OCI-LY3 (cell line): ENCODE results near the gene CAMK1D.

Experiments
- H2AFZ ChIP-seq: fragments of 200-600, 300-600 bp; shearing (Covaris generic); 2 replicates; pipeline ENCODE4 v1.6.0; 2014; ENCODE audit warnings: antibody characterized with exemption, low read depth, low read length
- H3K27ac ChIP-seq: fragments of 200-600, 300-600 bp; sonication (generic); 2 replicates; pipeline ENCODE4 v1.5.1; 2014; ENCODE audit warnings: mild to moderate bottlenecking, low read length, moderate library complexity, mixed read lengths
- H3K27me3 ChIP-seq: fragments of 200-600, 300-600 bp; sonication (generic); 2 replicates; pipeline ENCODE4 v1.6.1; 2014; ENCODE audit warnings: low read depth, low read length, mixed read lengths
- H3K36me3 ChIP-seq: fragments of 200-600, 300-600 bp; sonication (generic); replicated peaks from 2 replicates; pipeline ENCODE3; 2014; ENCODE audit warnings: low read depth, low read length, mixed read lengths
- H3K4me1 ChIP-seq: fragments of 300-600, 200-600 bp; sonication (generic); 2 replicates; pipeline ENCODE4 v1.6.1; 2014; ENCODE audit warnings: low read length, mixed read lengths
- H3K4me2 ChIP-seq: fragments of 200-600, 300-600 bp; sonication (generic); 2 replicates; pipeline ENCODE4 v1.6.1; 2014; ENCODE audit warnings: low read length, mixed read lengths
- H3K4me3 ChIP-seq: fragments of 300-600, 200-600 bp; sonication (generic); 2 replicates; pipeline ENCODE4 v1.5.1; 2014; ENCODE audit warnings: antibody characterized with exemption, mild to moderate bottlenecking, low read length, moderate library complexity
- H3K79me2 ChIP-seq: fragments of 300-600, 200-600 bp; shearing (Covaris generic); 2 replicates; pipeline ENCODE4 v1.6.1; 2014; ENCODE audit warnings: mild to moderate bottlenecking, low read length, mixed read lengths
- H3K9ac ChIP-seq: fragments of 300-600, 200-600 bp; shearing (Covaris generic); 2 replicates; pipeline ENCODE4 v1.6.0; 2014; ENCODE audit warnings: mild to moderate bottlenecking, low read length, moderate library complexity
- H3K9me3 ChIP-seq: fragments of 200-600, 300-600 bp; shearing (Covaris generic); 2 replicates; pipeline ENCODE4 v1.6.1; 2014; ENCODE audit warnings: low read length, mixed read lengths; ENCODE audit not compliant: insufficient read depth
- H4K20me1 ChIP-seq: fragments of 200-600, 300-600 bp; sonication (generic); 2 replicates; pipeline ENCODE4 v1.6.1; 2016; ENCODE audit warnings: low read length, mixed read lengths; ENCODE audit not compliant: insufficient read depth
- EZH2phosphoT487 ChIP-seq: fragments of 200-600 bp; shearing (Covaris generic); IDR thresholded peaks from 2 replicates; pipeline ENCODE4 v1.6.1; 2018; ENCODE audit warnings: antibody characterized with exemption, mixed run types, low read depth
- TF ChIP-seq, protein P1 (sequence below): fragments of 200-600, 300-600 bp; sonication (generic); IDR thresholded peaks from 2 replicates; pipeline ENCODE4 v1.5.1; 2014; ENCODE audit warnings: antibody characterized with exemption, low read length, low read depth

Gene CAMK1D

DNA sequence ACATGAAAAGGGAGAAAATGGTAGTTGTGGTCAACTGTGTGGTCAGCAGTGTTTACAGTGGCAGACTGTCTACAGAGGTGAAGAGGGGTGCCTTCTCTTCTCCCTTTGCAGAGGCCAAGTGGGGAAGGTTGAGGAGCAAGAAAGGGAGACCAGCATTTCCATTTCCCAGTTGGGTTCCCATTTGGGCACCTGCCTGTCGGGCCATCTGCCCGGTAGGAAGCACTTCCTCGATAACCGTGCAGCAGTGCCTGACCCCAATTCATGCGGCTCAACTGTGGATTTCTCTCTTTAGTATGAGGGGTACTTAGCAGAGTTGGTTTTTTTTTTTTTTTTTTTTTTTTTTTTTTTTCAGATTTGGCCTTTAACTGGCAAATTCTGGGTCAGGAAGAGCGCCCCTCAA is 525.2 kb downstream of the CAMK1D start:
- no peak overlapping the region for H3K4me3 ChIP-seq
- 0 out of 2 replicates have a peak, but pooled peaks cover 3% of the 10 kb centered on the region for H3K27me3 ChIP-seq
- no peak overlapping the region for H2AFZ ChIP-seq
- no peaks in the 10 kb centered on the region for H3K36me3 ChIP-seq
- no peaks in the 10 kb centered on the region for H4K20me1 ChIP-seq
- no peak overlapping the region for H3K9ac ChIP-seq
- TF ChIP-seq, protein P1, sequence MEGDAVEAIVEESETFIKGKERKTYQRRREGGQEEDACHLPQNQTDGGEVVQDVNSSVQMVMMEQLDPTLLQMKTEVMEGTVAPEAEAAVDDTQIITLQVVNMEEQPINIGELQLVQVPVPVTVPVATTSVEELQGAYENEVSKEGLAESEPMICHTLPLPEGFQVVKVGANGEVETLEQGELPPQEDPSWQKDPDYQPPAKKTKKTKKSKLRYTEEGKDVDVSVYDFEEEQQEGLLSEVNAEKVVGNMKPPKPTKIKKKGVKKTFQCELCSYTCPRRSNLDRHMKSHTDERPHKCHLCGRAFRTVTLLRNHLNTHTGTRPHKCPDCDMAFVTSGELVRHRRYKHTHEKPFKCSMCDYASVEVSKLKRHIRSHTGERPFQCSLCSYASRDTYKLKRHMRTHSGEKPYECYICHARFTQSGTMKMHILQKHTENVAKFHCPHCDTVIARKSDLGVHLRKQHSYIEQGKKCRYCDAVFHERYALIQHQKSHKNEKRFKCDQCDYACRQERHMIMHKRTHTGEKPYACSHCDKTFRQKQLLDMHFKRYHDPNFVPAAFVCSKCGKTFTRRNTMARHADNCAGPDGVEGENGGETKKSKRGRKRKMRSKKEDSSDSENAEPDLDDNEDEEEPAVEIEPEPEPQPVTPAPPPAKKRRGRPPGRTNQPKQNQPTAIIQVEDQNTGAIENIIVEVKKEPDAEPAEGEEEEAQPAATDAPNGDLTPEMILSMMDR, result no peak
- TF ChIP-seq EZH2phosphoT487, result no peak
- H3K79me2 ChIP-seq, result no peaks in the 10 kb centered on the region
- H3K4me1 ChIP-seq, result no peaks in the 10 kb centered on the region
- H3K27ac ChIP-seq, result no peak overlapping the region
- no peak overlapping the region for H3K4me2 ChIP-seq
- H3K9me3 ChIP-seq, result no peaks in the 10 kb centered on the region

DNA sequence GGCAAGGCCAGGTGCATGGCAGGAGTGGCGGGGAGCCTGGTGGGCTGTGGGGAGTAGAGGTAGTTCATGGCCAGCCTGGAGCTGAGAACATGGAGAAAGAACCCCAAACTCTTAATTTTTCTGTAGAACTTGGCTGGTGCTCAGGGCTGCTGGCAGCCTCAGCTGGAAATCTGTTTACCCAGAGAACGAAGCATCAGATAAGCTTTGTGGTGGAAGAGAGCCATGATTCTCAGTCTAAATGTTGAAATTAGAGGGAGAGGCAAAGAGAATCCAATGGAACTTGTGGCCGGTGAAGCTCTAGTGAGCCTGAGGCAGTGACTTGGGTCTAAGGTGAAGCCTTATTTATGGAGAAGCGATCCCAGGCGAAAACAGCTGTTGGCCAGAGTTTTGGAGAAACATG is 525.8 kb downstream of the CAMK1D start:
- H4K20me1 ChIP-seq, result no peaks in the 10 kb centered on the region
- H3K9me3 ChIP-seq, result no peaks in the 10 kb centered on the region
- H2AFZ ChIP-seq, result no peak overlapping the region
- no peak overlapping the region for H3K27ac ChIP-seq
- no peaks in the 10 kb centered on the region for H3K79me2 ChIP-seq
- 0 out of 2 replicates have a peak, but pooled peaks cover 3% of the 10 kb centered on the region for H3K27me3 ChIP-seq
- H3K36me3 ChIP-seq, result no peaks in the 10 kb centered on the region
- no peak overlapping the region for H3K9ac ChIP-seq
- no peak overlapping the region for H3K4me2 ChIP-seq
- no peaks in the 10 kb centered on the region for H3K4me1 ChIP-seq
- TF ChIP-seq EZH2phosphoT487, result no peak
- TF ChIP-seq, protein P1, result no peak
- H3K4me3 ChIP-seq, result no peak overlapping the region

DNA sequence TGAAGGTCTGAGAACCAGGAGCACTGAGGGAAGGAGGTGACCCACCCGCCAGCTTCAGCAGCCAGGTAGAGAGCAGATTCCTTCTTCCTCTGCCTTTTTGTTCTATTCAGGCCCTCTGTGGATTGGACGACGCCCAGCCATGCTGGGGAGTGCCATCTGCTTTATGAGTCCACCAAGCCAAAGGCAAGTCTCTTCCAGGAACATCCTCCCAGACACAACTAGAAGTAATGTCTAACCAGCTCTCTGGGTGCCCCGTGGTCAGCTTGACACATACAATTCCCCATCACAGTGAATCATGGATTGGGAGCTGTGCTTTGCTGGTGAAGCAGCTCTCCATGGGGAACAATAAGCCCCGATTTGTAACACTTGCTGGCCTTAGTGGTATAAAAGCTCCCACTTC is 526.9 kb downstream of the CAMK1D start:
- TF ChIP-seq, protein P1, result no peak
- TF ChIP-seq EZH2phosphoT487, result no peak
- Histone ChIP-seq H3K4me1 (no peaks in the 10 kb centered on the region), H3K36me3 (no peaks in the 10 kb centered on the region), H3K27ac (no peak overlapping the region), H3K9ac (no peak overlapping the region), H2AFZ (no peak overlapping the region), H3K4me3 (no peak overlapping the region), H4K20me1 (no peaks in the 10 kb centered on the region), H3K4me2 (no peak overlapping the region), H3K79me2 (no peaks in the 10 kb centered on the region), H3K9me3 (no peaks in the 10 kb centered on the region), H3K27me3 (0 out of 2 replicates have a peak, but pooled peaks cover 3% of the 10 kb centered on the region)

DNA sequence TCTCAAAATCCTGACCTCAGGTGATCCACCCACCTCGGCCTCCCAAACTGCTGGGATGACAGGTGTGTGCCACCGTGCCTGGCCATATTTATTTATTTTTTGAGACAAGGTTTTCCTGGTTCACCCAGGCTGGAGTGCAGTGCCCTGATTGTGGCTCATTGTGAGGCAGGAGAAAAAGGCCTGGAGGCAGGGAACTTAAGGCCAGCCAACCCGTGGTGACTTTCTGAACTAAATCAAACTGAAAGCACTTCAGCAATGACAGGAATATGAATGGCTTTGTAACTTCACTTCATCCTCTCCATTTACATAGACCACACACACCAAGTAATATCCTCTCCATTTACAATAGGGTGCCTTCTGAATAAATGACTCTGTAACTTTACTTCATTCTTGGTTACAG is 527.8 kb downstream of the CAMK1D start:
- H3K79me2 ChIP-seq, result no peaks in the 10 kb centered on the region
- H2AFZ ChIP-seq, result no peak overlapping the region
- H3K9ac ChIP-seq, result no peak overlapping the region
- TF ChIP-seq EZH2phosphoT487, result no peak
- TF ChIP-seq, protein P1, result no peak
- no peaks in the 10 kb centered on the region for H4K20me1 ChIP-seq
- no peaks in the 10 kb centered on the region for H3K9me3 ChIP-seq
- H3K36me3 ChIP-seq, result no peaks in the 10 kb centered on the region
- 0 out of 2 replicates have a peak, but pooled peaks cover 3% of the 10 kb centered on the region for H3K27me3 ChIP-seq
- H3K4me2 ChIP-seq, result no peak overlapping the region
- H3K27ac ChIP-seq, result no peak overlapping the region
- no peak overlapping the region for H3K4me3 ChIP-seq
- H3K4me1 ChIP-seq, result no peaks in the 10 kb centered on the region
